ENCODE data around the gene ZNF892. TPM values are rescaled to one million over a fixed set of nuclear protein-coding genes. Genes with fewer than 3 reads are reported as not detected.

The ZNF892 gene
- total and polyA plus RNA-seq, 9 of the 15 experiments (the other 6 are each of a cell fraction or from before 2014, with no cell fraction given): 0.07 to 0.13 (median 0.09) TPM; not detected in 6

DNA sequence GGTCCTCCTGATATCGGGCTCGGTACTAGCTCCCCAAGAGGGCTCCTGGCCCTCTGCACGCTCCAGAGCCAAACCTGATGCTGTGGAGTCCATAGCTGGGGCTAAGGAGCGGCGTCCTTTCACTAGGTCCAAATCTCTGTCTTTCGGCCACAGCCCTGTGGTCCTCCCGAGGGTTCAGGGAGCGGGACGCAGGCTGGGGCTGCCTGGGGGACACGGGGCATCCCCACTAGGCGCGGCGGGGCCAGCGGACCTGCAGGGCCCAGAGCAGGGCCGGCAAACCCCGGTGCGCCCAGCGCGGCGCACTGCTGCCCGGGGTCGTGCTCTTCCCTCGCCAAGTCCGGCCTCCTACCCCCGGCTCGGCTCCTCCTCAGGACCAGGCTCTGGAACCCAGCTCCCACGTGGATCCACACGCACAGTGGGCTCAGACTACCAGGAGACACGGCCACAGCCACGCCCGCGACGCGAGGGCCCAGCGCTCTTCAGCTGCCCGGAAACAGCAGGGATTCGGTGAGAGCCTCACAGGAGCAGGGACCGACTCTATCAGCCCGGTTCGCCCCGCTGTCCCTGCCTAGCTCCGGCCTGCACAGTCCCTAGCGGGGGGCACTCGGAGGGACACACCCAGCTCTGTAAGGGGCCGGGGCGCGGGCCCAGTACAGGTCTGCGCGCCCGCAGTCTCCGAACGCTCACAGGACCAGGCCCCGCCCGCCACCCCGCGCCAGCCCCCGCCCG lies 48.3 kb upstream of the ZNF892 start (continued):
- TF ChIP-seq, protein P1, sequence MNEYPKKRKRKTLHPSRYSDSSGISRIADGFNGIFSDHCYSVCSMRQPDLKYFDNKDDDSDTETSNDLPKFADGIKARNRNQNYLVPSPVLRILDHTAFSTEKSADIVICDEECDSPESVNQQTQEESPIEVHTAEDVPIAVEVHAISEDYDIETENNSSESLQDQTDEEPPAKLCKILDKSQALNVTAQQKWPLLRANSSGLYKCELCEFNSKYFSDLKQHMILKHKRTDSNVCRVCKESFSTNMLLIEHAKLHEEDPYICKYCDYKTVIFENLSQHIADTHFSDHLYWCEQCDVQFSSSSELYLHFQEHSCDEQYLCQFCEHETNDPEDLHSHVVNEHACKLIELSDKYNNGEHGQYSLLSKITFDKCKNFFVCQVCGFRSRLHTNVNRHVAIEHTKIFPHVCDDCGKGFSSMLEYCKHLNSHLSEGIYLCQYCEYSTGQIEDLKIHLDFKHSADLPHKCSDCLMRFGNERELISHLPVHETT (CRISPR knock-in tag; conservative IDR thresholded peaks at IDR 0.05 in 1 of 2, IDR thresholded peaks at IDR 0.05 in 1 of 2): no peak; a peak in 1 of 4 replicates
- TF ChIP-seq MBD2 (IDR thresholded peaks at IDR 0.05; ENCODE audit: borderline replicate concordance, low read depth): no peak
- TF ChIP-seq ZNF408 (CRISPR knock-in tag; IDR thresholded peaks at IDR 0.05; ENCODE audit: low read depth): no peak
- no peak for TF ChIP-seq CHCHD3 (CRISPR knock-in tag; IDR thresholded peaks at IDR 0.05)
- TF ChIP-seq NUFIP1 (IDR thresholded peaks at IDR 0.05; ENCODE audit: partially characterized antibody): no peak
- no peak for TF ChIP-seq SRF (CRISPR knock-in tag; IDR thresholded peaks at IDR 0.05)
- TF ChIP-seq TCF7L2 (IDR thresholded peaks at IDR 0.05; ENCODE audit: low read depth, low read length): no peak
- no peak for TF ChIP-seq ZNF583 (CRISPR knock-in tag; IDR thresholded peaks at IDR 0.05)
- TF ChIP-seq, protein P2, sequence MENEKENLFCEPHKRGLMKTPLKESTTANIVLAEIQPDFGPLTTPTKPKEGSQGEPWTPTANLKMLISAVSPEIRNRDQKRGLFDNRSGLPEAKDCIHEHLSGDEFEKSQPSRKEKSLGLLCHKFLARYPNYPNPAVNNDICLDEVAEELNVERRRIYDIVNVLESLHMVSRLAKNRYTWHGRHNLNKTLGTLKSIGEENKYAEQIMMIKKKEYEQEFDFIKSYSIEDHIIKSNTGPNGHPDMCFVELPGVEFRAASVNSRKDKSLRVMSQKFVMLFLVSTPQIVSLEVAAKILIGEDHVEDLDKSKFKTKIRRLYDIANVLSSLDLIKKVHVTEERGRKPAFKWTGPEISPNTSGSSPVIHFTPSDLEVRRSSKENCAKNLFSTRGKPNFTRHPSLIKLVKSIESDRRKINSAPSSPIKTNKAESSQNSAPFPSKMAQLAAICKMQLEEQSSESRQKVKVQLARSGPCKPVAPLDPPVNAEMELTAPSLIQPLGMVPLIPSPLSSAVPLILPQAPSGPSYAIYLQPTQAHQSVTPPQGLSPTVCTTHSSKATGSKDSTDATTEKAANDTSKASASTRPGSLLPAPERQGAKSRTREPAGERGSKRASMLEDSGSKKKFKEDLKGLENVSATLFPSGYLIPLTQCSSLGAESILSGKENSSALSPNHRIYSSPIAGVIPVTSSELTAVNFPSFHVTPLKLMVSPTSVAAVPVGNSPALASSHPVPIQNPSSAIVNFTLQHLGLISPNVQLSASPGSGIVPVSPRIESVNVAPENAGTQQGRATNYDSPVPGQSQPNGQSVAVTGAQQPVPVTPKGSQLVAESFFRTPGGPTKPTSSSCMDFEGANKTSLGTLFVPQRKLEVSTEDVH (IDR thresholded peaks at IDR 0.05; ENCODE audit: low read depth, partially characterized antibody): no peak
- TF ChIP-seq EWSR1 (IDR thresholded peaks at IDR 0.05; ENCODE audit: borderline replicate concordance, low read depth, partially characterized antibody): no peak
- TF ChIP-seq, protein P3, sequence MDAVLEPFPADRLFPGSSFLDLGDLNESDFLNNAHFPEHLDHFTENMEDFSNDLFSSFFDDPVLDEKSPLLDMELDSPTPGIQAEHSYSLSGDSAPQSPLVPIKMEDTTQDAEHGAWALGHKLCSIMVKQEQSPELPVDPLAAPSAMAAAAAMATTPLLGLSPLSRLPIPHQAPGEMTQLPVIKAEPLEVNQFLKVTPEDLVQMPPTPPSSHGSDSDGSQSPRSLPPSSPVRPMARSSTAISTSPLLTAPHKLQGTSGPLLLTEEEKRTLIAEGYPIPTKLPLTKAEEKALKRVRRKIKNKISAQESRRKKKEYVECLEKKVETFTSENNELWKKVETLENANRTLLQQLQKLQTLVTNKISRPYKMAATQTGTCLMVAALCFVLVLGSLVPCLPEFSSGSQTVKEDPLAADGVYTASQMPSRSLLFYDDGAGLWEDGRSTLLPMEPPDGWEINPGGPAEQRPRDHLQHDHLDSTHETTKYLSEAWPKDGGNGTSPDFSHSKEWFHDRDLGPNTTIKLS (IDR thresholded peaks at IDR 0.05; ENCODE audit: borderline replicate concordance, low read depth): no peak
- no peak for TF ChIP-seq PURB (CRISPR knock-in tag; IDR thresholded peaks at IDR 0.05; ENCODE audit: low read depth)
- TF ChIP-seq ZNF184 (CRISPR knock-in tag; IDR thresholded peaks at IDR 0.05): no peak
- TF ChIP-seq ILF3 (IDR thresholded peaks at IDR 0.05; ENCODE audit: borderline replicate concordance): no peak
- TF ChIP-seq, protein P4, sequence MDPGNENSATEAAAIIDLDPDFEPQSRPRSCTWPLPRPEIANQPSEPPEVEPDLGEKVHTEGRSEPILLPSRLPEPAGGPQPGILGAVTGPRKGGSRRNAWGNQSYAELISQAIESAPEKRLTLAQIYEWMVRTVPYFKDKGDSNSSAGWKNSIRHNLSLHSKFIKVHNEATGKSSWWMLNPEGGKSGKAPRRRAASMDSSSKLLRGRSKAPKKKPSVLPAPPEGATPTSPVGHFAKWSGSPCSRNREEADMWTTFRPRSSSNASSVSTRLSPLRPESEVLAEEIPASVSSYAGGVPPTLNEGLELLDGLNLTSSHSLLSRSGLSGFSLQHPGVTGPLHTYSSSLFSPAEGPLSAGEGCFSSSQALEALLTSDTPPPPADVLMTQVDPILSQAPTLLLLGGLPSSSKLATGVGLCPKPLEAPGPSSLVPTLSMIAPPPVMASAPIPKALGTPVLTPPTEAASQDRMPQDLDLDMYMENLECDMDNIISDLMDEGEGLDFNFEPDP (CRISPR knock-in tag; IDR thresholded peaks at IDR 0.05): no peak
- TF ChIP-seq ZFX (CRISPR knock-in tag; IDR thresholded peaks at IDR 0.05): peak; percentile 81
- TF ChIP-seq ZNF12 (CRISPR knock-in tag; IDR thresholded peaks at IDR 0.05): no peak
- TF ChIP-seq, protein P5, sequence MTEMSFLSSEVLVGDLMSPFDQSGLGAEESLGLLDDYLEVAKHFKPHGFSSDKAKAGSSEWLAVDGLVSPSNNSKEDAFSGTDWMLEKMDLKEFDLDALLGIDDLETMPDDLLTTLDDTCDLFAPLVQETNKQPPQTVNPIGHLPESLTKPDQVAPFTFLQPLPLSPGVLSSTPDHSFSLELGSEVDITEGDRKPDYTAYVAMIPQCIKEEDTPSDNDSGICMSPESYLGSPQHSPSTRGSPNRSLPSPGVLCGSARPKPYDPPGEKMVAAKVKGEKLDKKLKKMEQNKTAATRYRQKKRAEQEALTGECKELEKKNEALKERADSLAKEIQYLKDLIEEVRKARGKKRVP (CRISPR knock-in tag; IDR thresholded peaks at IDR 0.05): no peak

Data from K562 (cell line).